DND-41 (cell line): ENCODE measurements around the gene ME3.

Experiments used
- ATAC-seq: fragments of 200-7000 bp; cut with Tn5 transposase; 3 replicates; pipeline ENCODE4 v1.9.1; 2021; ENCODE audit warnings: low read depth; ENCODE audit not compliant: insufficient read depth
- DNase-seq: peaks from one replicate; pipeline ENCODE4 v3.0.0-alpha.2; 2020
- H2AFZ ChIP-seq: 2 replicates; pipeline ENCODE4 v1.6.0; 2012; ENCODE audit warnings: low read depth, low read length
- H3K27ac ChIP-seq: 2 replicates; pipeline ENCODE4 v1.5.1; 2012; ENCODE audit warnings: low read length, inconsistent platforms
- H3K27me3 ChIP-seq: fragments of 200-600 bp; sonication (generic); 2 replicates; pipeline ENCODE4 v1.6.0; 2012; ENCODE audit warnings: low read length, mild to moderate bottlenecking, inconsistent platforms; ENCODE audit not compliant: insufficient read depth, poor library complexity
- H3K36me3 ChIP-seq: 2 replicates; pipeline ENCODE4 v1.5.1; 2012; ENCODE audit warnings: low read length, inconsistent platforms; ENCODE audit not compliant: insufficient read depth
- H3K4me1 ChIP-seq: 2 replicates; pipeline ENCODE4 v1.5.1; 2012; ENCODE audit warnings: mild to moderate bottlenecking, low read length; ENCODE audit not compliant: insufficient read depth
- H3K4me2 ChIP-seq: 2 replicates; pipeline ENCODE4 v1.6.0; 2012; ENCODE audit warnings: mild to moderate bottlenecking, moderate library complexity, low read length, inconsistent platforms; ENCODE audit not compliant: insufficient read depth
- H3K4me3 ChIP-seq, 2 experiments: fragments of 200-600 bp in 1 of 2; shearing (Covaris generic) in 1 of 2; 2 replicates each; pipeline ENCODE4 v1.5.1; 2012 to 2016; ENCODE audit warnings: inconsistent platforms in 2 of 2, low read length in 2 of 2, mild to moderate bottlenecking in 2 of 2, low read depth in 1 of 2, moderate library complexity in 1 of 2
- H3K79me2 ChIP-seq: 2 replicates; pipeline ENCODE4 v1.6.0; 2012; ENCODE audit warnings: low read length, inconsistent platforms; ENCODE audit not compliant: insufficient read depth
- H3K9ac ChIP-seq: 2 replicates; pipeline ENCODE4 v1.6.0; 2012; ENCODE audit warnings: low read depth, mild to moderate bottlenecking, inconsistent platforms, low read length, moderate library complexity
- H3K9me3 ChIP-seq: 2 replicates; pipeline ENCODE4 v1.5.1; 2012; ENCODE audit warnings: low read length, moderate library complexity, mild to moderate bottlenecking, inconsistent platforms; ENCODE audit not compliant: insufficient read depth, severe bottlenecking
- H4K20me1 ChIP-seq: 2 replicates; pipeline ENCODE4 v1.6.0; 2012; ENCODE audit warnings: low read length; ENCODE audit not compliant: insufficient read depth
- CTCF ChIP-seq: IDR thresholded peaks from 2 replicates; pipeline ENCODE4 v1.5.1; 2012; ENCODE audit warnings: borderline replicate concordance, low read length, moderate library complexity, mild to moderate bottlenecking; ENCODE audit not compliant: poor library complexity, severe bottlenecking; ENCODE audit errors: extremely low read depth
- EZH2 ChIP-seq: IDR thresholded peaks from 3 replicates; pipeline ENCODE4 v1.6.1; 2012; ENCODE audit warnings: borderline replicate concordance, low read depth, mild to moderate bottlenecking, moderate library complexity, low read length, inconsistent platforms; ENCODE audit not compliant: severe bottlenecking

ME3 gene

DNA sequence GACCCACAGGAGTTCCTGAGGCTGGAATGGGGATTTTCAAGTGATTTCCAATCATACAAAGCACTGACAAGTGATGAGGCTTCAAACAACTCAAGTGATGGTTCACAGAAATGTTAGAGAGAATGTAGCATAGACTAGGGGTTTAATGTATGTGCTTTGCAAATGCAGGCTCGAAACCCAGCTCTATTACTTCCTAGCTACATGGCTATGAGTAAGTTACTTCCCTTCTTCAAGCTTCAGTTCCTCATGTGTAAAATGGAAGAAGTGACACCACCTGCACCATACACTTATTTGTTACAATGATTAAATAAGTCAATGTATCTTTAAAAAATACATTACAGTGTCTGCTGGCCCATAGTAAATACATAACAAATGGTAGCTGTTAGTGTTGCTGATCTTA lies 158.0 kb downstream of the ME3 start:
- no peak overlapping the region for H3K4me2 ChIP-seq
- H3K4me1 ChIP-seq: no peaks in the 10 kb centered on the region
- peaks cover 3% of the 10 kb centered on the region for H3K27me3 ChIP-seq
- no peaks in the 10 kb centered on the region for H4K20me1 ChIP-seq
- ATAC-seq: no peak
- H3K9me3 ChIP-seq: no peaks in the 10 kb centered on the region
- H3K4me3 ChIP-seq: no peak overlapping the region
- no peak for DNase-seq
- no peaks in the 10 kb centered on the region for H3K36me3 ChIP-seq
- no peak for TF ChIP-seq CTCF
- no peak for TF ChIP-seq EZH2
- H2AFZ ChIP-seq: no peak overlapping the region
- H3K27ac ChIP-seq: no peak overlapping the region
- no peak overlapping the region for H3K9ac ChIP-seq
- no peaks in the 10 kb centered on the region for H3K79me2 ChIP-seq

GRCh38 chr11:86513746-86514373 lies 158.6 kb downstream of the ME3 start:
- Histone ChIP-seq H4K20me1 (no peaks in the 10 kb centered on the region), H3K27ac (no peak overlapping the region), H3K9me3 (no peaks in the 10 kb centered on the region), H3K9ac (no peak overlapping the region), H3K79me2 (no peaks in the 10 kb centered on the region), H3K36me3 (no peaks in the 10 kb centered on the region), H3K4me2 (no peak overlapping the region), H3K4me3 (no peak overlapping the region), H3K27me3 (peaks cover 3% of the 10 kb centered on the region), H3K4me1 (no peaks in the 10 kb centered on the region), H2AFZ (no peak overlapping the region)
- TF ChIP-seq EZH2: no peak
- TF ChIP-seq CTCF: no peak
- ATAC-seq (no peak), DNase-seq (no peak)

DNA sequence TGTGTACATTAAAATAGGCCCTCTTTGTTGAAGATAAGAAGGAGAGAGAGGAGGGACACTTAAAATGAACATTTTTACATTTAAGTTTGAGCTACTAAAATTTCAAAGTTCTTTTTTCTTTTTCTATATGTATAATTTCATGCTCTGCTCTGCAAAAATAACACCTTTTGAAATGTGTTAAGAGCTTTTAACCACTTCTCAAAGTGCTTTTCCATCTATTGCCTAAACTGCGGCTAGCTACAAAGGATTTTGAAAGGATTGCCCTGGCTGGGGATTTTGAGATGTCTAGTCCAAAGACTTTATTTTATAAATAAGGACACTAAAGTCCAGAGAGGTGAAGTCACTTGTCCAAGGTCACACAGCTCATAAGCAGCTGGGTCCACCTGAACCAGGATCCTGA lies 159.3 kb downstream of the ME3 start:
- ATAC-seq (no peak), DNase-seq (no peak)
- Histone ChIP-seq H3K9me3 (no peaks in the 10 kb centered on the region), H3K36me3 (no peaks in the 10 kb centered on the region), H3K4me2 (no peak overlapping the region), H3K27me3 (peaks cover 3% of the 10 kb centered on the region), H3K4me1 (no peaks in the 10 kb centered on the region), H3K9ac (no peak overlapping the region), H2AFZ (no peak overlapping the region), H3K79me2 (no peaks in the 10 kb centered on the region), H3K4me3 (no peak overlapping the region), H3K27ac (no peak overlapping the region), H4K20me1 (no peaks in the 10 kb centered on the region)
- TF ChIP-seq EZH2 (no peak), CTCF (no peak)
